WTC11 (cell line): ENCODE data around the gene DYDC1. TPM values are rescaled to one million over a fixed set of nuclear protein-coding genes. Genes with fewer than 3 reads are reported as not detected.

Source experiments
- ATAC-seq: fragments of 200-7000 bp; cut with Tn5 transposase; 2 replicates; pipeline ENCODE4 v1.10.0; 2021; ENCODE audit warnings: mild to moderate bottlenecking, moderate library complexity
- CTCF ChIA-PET: fragments of 300-600 bp; sonication (Branson Sonifier 250); formaldehyde crosslinking; loops from one replicate; lab custom pipeline; 2021; ENCODE audit warnings: antibody characterized with exemption; lab: Charles Lee
- POLR2A ChIA-PET: fragments of 350-600 bp; sonication (Branson Sonifier 250); formaldehyde crosslinking; loops from one replicate; lab custom pipeline; 2021; ENCODE audit warnings: antibody characterized with exemption; lab: Charles Lee
- DNase-seq: peaks from one replicate; pipeline ENCODE4 v3.0.0; 2021; ENCODE audit warnings: low spot score
- H3K27ac Mint-ChIP-seq: 2 replicates; pipeline ENCODE4 v1.8.0; 2021; ENCODE audit warnings: mixed read lengths
- H3K27me3 Mint-ChIP-seq: 2 replicates; pipeline ENCODE4 v1.8.0; 2021; ENCODE audit warnings: low read depth, mild to moderate bottlenecking, moderate library complexity, mixed read lengths
- H3K36me3 Mint-ChIP-seq: 2 replicates; pipeline ENCODE4 v1.8.0; 2021; ENCODE audit warnings: mixed read lengths
- H3K4me1 Mint-ChIP-seq: 2 replicates; pipeline ENCODE4 v1.8.0; 2022; ENCODE audit warnings: mixed read lengths
- H3K4me3 Mint-ChIP-seq: 2 replicates; pipeline ENCODE4 v1.8.0; 2021; ENCODE audit warnings: mild to moderate bottlenecking, moderate library complexity, mixed read lengths
- H3K9me3 Mint-ChIP-seq: 2 replicates; pipeline ENCODE4 v1.8.0; 2021; ENCODE audit warnings: mixed read lengths
- ATF3 ChIP-seq: sonication (generic); formaldehyde crosslinking; conservative IDR thresholded peaks from 2 replicates; pipeline ENCODE4 v1.8.1; 2022; ENCODE audit warnings: mild to moderate bottlenecking, missing genetic modification reagents
- E2F1 ChIP-seq: sonication (generic); formaldehyde crosslinking; IDR thresholded peaks from 2 replicates; pipeline ENCODE4 v1.8.0; 2022; ENCODE audit warnings: mild to moderate bottlenecking, missing genetic modification reagents
- ELF4 ChIP-seq: sonication (generic); formaldehyde crosslinking; IDR thresholded peaks from 2 replicates; pipeline ENCODE4 v1.8.1; 2022; ENCODE audit warnings: low read depth, mild to moderate bottlenecking, moderate library complexity, missing genetic modification reagents
- FOXK1 ChIP-seq: sonication (generic); formaldehyde crosslinking; IDR thresholded peaks from 2 replicates; pipeline ENCODE4 v1.8.0; 2022; ENCODE audit warnings: mild to moderate bottlenecking, moderate library complexity, missing genetic modification reagents
- MAX ChIP-seq: sonication (generic); formaldehyde crosslinking; IDR thresholded peaks from 2 replicates; pipeline ENCODE4 v1.8.0; 2022; ENCODE audit warnings: mild to moderate bottlenecking, missing genetic modification reagents
- MYBL2 ChIP-seq: sonication (generic); formaldehyde crosslinking; IDR thresholded peaks from 2 replicates; pipeline ENCODE4 v1.8.1; 2023; ENCODE audit warnings: mild to moderate bottlenecking, moderate library complexity, missing genetic modification reagents
- NFE2L1 ChIP-seq: sonication (generic); formaldehyde crosslinking; IDR thresholded peaks from 2 replicates; pipeline ENCODE4 v1.8.1; 2023; ENCODE audit warnings: missing genetic modification reagents
- NR1H2 ChIP-seq: sonication (generic); formaldehyde crosslinking; IDR thresholded peaks from 2 replicates; pipeline ENCODE4 v1.9.0; 2021; ENCODE audit warnings: mild to moderate bottlenecking, moderate library complexity, missing genetic modification reagents
- PRDM15 ChIP-seq: sonication (generic); formaldehyde crosslinking; IDR thresholded peaks from 2 replicates; pipeline ENCODE4 v1.8.0; 2022; ENCODE audit warnings: missing genetic modification reagents
- PRRX2 ChIP-seq: fragments of 250-450 bp; sonication (Bioruptor Pico); IDR thresholded peaks from 2 replicates; pipeline ENCODE4 v1.8.0; 2021; ENCODE audit warnings: mild to moderate bottlenecking
- RELA ChIP-seq: sonication (generic); formaldehyde crosslinking; IDR thresholded peaks from 2 replicates; pipeline ENCODE4 v1.8.1; 2022; ENCODE audit warnings: missing genetic modification reagents, mild to moderate bottlenecking, borderline replicate concordance
- RORB ChIP-seq: fragments of 250-450 bp; sonication (Bioruptor Pico); IDR thresholded peaks from 2 replicates; pipeline ENCODE4 v1.9.0; 2021; ENCODE audit warnings: mild to moderate bottlenecking
- TEAD1 ChIP-seq: sonication (generic); formaldehyde crosslinking; IDR thresholded peaks from 2 replicates; pipeline ENCODE4 v1.8.0; 2022; ENCODE audit warnings: mild to moderate bottlenecking, missing genetic modification reagents
- ZBTB21 ChIP-seq: sonication (generic); formaldehyde crosslinking; IDR thresholded peaks from 2 replicates; pipeline ENCODE4 v1.8.1; 2023; ENCODE audit warnings: mild to moderate bottlenecking, missing genetic modification reagents, borderline replicate concordance
- ZSCAN18 ChIP-seq: fragments of 250-450 bp; sonication (Bioruptor Pico); IDR thresholded peaks from 2 replicates; pipeline ENCODE4 v2.1.2; 2022; ENCODE audit warnings: mild to moderate bottlenecking, moderate library complexity
- total RNA-seq: library from RNA; stranded (reverse); gene quantifications from 3 replicates; pipeline ENCODE4 v1.2.3, GENCODE V29; 2021
- TF ChIP-seq, protein P1 (sequence below): sonication (generic); formaldehyde crosslinking; IDR thresholded peaks from 2 replicates; pipeline ENCODE4 v1.8.0; 2022; ENCODE audit warnings: mild to moderate bottlenecking, missing genetic modification reagents
- TF ChIP-seq, protein P2 (sequence below): sonication (generic); formaldehyde crosslinking; IDR thresholded peaks from 2 replicates; pipeline ENCODE4 v1.8.1; 2023; ENCODE audit warnings: mild to moderate bottlenecking, moderate library complexity, missing genetic modification reagents
- TF ChIP-seq, protein P3 (sequence below): fragments of 250-450 bp; sonication (Bioruptor Pico); IDR thresholded peaks from 2 replicates; pipeline ENCODE4 v1.9.0; 2021; ENCODE audit warnings: mild to moderate bottlenecking, borderline replicate concordance

DYDC1 gene
- total RNA-seq, 1 experiment from 2014 or later, result 0.52 TPM

DNA sequence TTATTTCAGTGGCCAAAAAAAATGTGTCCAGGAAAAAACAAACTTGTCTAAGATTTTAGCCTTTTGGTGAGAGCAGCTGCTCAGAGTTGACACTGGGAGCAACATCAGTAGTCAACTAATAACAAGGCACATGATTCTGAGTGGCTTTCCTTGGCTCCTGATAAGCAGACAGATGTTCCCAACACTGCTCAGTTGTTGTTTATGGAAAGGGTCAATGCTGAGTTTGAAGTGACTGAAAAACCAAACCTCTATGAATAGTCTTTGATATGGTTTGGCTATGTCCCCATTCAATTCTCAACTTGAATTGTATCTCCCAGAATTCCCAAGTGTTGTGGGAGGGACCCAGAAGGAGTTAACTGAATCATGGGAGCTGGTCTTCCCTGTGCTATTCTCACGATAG, 12.3 kb downstream of the DYDC1 start:
- no peaks in the 10 kb centered on the region for H3K36me3 Mint-ChIP-seq
- ChIA-PET CTCF (no interaction called here), POLR2A (no interaction called here)
- H3K4me3 Mint-ChIP-seq, result no peak overlapping the region
- peaks cover 3% of the 10 kb centered on the region for H3K4me1 Mint-ChIP-seq
- DNase-seq (no peak), ATAC-seq (no peak)
- no peaks in the 10 kb centered on the region for H3K9me3 Mint-ChIP-seq
- H3K27ac Mint-ChIP-seq, result no peak overlapping the region
- TF ChIP-seq FOXK1 (CRISPR knock-in tag) (no peak), MYBL2 (CRISPR knock-in tag) (no peak), ELF4 (no peak), PRRX2 (no peak), ZSCAN18 (no peak), PRDM15 (CRISPR knock-in tag) (no peak), ZBTB21 (CRISPR knock-in tag) (no peak)
- TF ChIP-seq, protein P1, sequence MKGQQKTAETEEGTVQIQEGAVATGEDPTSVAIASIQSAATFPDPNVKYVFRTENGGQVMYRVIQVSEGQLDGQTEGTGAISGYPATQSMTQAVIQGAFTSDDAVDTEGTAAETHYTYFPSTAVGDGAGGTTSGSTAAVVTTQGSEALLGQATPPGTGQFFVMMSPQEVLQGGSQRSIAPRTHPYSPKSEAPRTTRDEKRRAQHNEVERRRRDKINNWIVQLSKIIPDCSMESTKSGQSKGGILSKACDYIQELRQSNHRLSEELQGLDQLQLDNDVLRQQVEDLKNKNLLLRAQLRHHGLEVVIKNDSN (CRISPR knock-in tag), result no peak
- TF ChIP-seq, protein P2, sequence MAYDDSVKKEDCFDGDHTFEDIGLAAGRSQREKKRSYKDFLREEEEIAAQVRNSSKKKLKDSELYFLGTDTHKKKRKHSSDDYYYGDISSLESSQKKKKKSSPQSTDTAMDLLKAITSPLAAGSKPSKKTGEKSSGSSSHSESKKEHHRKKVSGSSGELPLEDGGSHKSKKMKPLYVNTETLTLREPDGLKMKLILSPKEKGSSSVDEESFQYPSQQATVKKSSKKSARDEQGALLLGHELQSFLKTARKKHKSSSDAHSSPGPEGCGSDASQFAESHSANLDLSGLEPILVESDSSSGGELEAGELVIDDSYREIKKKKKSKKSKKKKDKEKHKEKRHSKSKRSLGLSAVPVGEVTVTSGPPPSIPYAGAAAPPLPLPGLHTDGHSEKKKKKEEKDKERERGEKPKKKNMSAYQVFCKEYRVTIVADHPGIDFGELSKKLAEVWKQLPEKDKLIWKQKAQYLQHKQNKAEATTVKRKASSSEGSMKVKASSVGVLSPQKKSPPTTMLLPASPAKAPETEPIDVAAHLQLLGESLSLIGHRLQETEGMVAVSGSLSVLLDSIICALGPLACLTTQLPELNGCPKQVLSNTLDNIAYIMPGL (CRISPR knock-in tag), result no peak
- no peaks in the 10 kb centered on the region for H3K27me3 Mint-ChIP-seq

GRCh38 chr10:80333983-80334382, 22.6 kb downstream of the DYDC1 start:
- Mint-ChIP-seq H3K27ac (no peak overlapping the region), H3K9me3 (no peaks in the 10 kb centered on the region), H3K36me3 (no peaks in the 10 kb centered on the region), H3K4me1 (no peaks in the 10 kb centered on the region), H3K4me3 (no peak overlapping the region), H3K27me3 (no peaks in the 10 kb centered on the region)
- POLR2A ChIA-PET, result no interaction called here
- DNase-seq (no peak), ATAC-seq (no peak)
- CTCF ChIA-PET, result no interaction called here
- no peak for TF ChIP-seq PRDM15 (CRISPR knock-in tag)
- TF ChIP-seq MAX (CRISPR knock-in tag), result no peak
- TF ChIP-seq TEAD1, result no peak
- no peak for TF ChIP-seq RELA (CRISPR knock-in tag)
- TF ChIP-seq PRRX2, result no peak
- TF ChIP-seq RORB (CRISPR knock-in tag), result no peak
- TF ChIP-seq E2F1, result no peak
- no peak for TF ChIP-seq NFE2L1 (CRISPR knock-in tag)
- no peak for TF ChIP-seq ATF3 (CRISPR knock-in tag)
- TF ChIP-seq, protein P3, sequence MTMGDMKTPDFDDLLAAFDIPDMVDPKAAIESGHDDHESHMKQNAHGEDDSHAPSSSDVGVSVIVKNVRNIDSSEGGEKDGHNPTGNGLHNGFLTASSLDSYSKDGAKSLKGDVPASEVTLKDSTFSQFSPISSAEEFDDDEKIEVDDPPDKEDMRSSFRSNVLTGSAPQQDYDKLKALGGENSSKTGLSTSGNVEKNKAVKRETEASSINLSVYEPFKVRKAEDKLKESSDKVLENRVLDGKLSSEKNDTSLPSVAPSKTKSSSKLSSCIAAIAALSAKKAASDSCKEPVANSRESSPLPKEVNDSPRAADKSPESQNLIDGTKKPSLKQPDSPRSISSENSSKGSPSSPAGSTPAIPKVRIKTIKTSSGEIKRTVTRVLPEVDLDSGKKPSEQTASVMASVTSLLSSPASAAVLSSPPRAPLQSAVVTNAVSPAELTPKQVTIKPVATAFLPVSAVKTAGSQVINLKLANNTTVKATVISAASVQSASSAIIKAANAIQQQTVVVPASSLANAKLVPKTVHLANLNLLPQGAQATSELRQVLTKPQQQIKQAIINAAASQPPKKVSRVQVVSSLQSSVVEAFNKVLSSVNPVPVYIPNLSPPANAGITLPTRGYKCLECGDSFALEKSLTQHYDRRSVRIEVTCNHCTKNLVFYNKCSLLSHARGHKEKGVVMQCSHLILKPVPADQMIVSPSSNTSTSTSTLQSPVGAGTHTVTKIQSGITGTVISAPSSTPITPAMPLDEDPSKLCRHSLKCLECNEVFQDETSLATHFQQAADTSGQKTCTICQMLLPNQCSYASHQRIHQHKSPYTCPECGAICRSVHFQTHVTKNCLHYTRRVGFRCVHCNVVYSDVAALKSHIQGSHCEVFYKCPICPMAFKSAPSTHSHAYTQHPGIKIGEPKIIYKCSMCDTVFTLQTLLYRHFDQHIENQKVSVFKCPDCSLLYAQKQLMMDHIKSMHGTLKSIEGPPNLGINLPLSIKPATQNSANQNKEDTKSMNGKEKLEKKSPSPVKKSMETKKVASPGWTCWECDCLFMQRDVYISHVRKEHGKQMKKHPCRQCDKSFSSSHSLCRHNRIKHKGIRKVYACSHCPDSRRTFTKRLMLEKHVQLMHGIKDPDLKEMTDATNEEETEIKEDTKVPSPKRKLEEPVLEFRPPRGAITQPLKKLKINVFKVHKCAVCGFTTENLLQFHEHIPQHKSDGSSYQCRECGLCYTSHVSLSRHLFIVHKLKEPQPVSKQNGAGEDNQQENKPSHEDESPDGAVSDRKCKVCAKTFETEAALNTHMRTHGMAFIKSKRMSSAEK (CRISPR knock-in tag), result no peak
- TF ChIP-seq NR1H2, result no peak
